Peyer's patch (tissue), 4 donors: ENCODE measurements around the gene TPSD1.

Experiments
- CTCF ChIP-seq, 6 experiments: fragments of 450-650 bp in 4 of 6; fragments of 200-600 bp in 2 of 6; sonication (generic) in 1 of 6; IDR thresholded peaks; one replicate each; pipeline ENCODE4 v1.5.1; 2017 to 2019; ENCODE audit warnings: antibody characterized with exemption in 6 of 6, mild to moderate bottlenecking in 3 of 6, moderate library complexity in 1 of 6
- POLR2A ChIP-seq, 2 donors: fragments of 450-650 bp; IDR thresholded peaks; one replicate each; pipeline ENCODE4 v1.5.1; 2017; ENCODE audit warnings: antibody characterized with exemption in 2 of 2, mild to moderate bottlenecking in 2 of 2, moderate library complexity in 2 of 2

- TF ChIP-seq POLR2A (IDR thresholded peaks at IDR 0.05), result no peak
- TF ChIP-seq CTCF (IDR thresholded peaks at IDR 0.05), result no peak
Measured at GRCh38 chr16:1206786-1207185, 49.1 kb upstream of the TPSD1 start.
